ENCODE measurements around the gene KCNH1.

The KCNH1 gene

DNA sequence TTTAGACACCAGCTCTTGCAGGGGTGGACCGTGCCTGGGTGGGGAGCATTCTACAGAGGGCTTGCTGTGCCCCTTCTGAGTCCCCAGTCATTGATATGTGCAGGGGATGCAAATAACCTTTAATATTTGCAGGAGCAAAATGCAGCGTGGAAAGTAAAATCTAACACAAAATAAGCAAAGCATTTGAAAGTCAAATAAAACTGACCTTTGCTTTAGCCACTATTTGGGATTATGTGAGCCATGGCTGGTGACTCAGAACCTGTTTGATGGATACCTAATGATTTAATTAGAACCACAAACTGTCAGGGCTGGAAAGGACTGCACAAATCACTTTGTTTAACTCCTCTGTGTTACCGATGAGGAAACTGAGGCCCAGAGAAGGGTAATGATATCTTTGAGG, 427.7 kb downstream of the KCNH1 start:
- no peak for DNase-seq

- DNase-seq: no peak
These were observed 428.9 kb downstream of the KCNH1 start for GRCh38 chr1:210705086-210705485.

- DNase-seq: no peak
These were observed 430.4 kb downstream of the KCNH1 start for GRCh38 chr1:210703593-210703992.

- DNase-seq: no peak
These were observed 431.4 kb downstream of the KCNH1 start for GRCh38 chr1:210702506-210702905.

GRCh38 chr1:210700511-210700910, 433.4 kb downstream of the KCNH1 start:
- DNase-seq: no peak

DNA sequence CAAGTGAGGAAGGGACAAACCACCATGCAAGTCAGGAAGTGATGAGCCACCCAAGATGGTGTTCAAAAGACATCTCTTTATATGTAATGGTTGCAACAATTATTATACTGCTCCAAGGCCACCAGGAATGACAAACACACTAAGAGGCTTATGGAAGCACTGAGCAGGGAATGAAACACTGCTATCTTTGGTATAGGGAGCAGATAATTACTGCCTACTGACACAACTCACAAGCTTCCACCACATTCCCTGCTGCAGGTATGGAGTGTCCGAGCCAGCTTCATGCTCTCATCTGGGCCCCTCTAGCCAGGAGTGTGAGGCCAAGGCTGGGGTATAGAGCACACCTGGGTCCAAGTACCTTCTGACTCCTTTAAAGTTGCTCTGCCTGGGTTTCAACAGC, 433.9 kb downstream of the KCNH1 start:
- DNase-seq: no peak

DNA sequence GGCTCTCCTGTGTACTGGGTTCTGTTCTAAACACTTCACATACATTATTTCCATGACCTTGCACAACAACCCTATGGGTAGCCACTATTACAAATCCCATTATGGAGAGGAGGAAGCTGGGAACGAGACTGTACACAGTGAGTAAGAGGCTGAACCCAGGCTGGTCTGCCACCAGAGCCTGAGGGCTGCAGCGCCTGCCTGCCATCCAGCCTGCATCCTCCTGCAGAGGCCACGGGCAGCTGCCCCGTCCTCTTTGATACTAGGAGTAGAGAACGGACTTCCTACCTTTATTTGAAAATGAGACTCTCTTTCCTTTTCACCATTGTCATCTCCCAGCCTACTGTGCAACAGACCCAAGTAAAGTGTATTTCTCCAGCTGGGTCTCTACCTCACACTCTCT, 435.3 kb downstream of the KCNH1 start:
- no peak for DNase-seq

DNA sequence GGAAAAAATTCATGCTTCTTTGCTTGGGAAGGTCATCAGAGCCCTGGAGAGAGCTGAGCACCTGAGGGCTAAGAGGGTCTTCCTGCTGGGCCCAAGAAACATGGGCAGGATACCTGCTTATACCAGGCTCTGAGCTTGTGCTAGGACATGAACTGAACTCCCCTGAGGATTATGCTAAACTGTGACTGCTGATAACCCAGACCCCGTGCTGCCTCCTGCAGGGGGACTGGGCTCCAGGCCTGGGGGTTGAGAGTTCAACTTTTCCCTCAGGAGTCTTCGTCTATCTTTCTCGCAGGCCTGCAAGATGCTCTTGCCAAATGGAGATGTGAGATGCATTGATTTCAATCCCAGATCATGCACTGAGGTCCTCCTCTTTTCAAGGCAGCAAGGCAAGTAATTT, 436.8 kb downstream of the KCNH1 start:
- DNase-seq: no peak

DNA sequence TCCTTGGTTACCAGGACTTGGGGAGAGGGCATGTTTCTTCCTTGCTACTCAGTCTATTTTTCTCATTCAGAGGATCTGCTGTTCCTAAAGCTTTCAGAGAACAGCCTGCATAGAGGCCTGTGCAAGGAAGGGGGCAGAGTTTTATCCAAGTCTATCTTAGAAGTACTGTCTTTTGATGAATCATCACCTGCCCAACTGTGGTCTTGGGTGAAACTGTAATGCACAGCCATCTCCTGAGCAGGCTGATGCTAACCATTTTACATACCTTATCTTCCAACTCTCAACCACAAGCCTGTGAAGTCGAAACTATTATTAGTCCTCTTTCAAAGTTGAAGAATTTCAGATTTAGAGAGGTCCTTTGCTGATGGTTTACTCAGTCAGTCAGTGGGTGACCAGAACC, 437.2 kb downstream of the KCNH1 start:
- no peak for DNase-seq

- DNase-seq: no peak
These were observed 438.9 kb downstream of the KCNH1 start for GRCh38 chr1:210695026-210695425.

- no peak for DNase-seq
These were observed 441.2 kb downstream of the KCNH1 start for GRCh38 chr1:210692796-210693195.

DNA sequence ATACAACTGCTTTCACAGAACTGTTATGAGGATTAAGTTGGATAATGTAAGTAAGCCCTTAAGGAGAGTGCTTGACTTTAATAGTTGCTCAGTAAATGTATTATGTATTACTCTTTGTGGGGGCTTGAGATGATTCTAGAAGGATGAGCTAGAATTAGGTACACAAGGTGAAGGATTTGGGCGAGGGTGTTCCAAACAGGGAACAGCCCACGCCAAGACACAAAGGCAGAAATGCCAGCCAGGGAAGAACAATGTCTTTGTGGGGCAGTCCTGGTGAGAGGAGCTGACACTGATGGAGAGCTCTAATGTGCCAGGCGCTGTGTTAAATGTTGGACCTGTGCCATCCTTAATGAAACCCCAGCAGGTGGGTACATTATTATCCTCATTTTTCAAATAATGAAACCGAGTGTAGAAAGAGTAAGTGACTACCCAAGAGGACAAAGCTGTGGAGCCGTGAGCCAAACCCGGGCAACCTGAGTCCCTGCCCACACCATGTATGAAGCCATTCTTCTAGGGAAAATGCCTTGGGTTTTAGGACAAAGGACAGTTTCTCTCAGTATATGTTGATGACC, 442.8 kb downstream of the KCNH1 start:
- DNase-seq: no peak

DNA sequence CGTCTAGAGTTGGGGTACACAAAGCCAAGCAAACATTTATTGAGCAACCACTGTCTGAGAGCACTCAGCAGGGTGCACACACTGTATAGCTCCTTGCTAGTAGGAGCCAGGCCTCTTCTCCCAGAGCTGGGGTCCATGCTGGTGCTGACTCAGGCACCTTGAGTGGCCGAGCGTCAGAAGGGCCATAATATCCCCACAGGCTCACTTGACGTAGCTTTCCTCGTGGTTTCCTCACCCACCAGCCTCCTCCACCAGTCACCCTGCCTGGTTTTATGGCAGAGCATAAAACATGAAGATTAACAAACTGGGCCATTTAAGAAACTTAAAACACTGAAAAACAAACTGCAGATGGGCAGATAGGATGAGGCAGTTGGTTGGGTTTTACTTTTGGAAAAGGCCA, 443.7 kb downstream of the KCNH1 start:
- DNase-seq: no peak

DNA sequence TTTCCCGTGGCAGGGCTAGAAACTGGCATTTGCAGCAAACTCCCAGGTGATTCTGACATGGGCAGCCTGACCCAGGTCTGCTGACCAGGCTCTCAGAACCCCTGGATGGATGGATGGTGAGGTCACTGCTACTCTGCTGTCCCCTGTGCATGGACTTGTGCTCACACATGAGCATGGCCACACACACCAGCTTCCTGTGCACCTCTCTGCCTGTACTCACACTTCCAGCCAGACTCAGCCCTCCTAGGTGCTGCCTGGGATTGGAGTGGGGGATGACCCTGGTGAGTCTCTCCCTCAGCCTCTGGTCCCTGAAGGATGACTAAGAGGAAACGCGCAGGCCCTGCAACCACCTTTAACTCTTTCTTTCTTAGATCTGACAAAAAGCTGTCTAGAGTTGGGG, 444.1 kb downstream of the KCNH1 start:
- DNase-seq: no peak

DNA sequence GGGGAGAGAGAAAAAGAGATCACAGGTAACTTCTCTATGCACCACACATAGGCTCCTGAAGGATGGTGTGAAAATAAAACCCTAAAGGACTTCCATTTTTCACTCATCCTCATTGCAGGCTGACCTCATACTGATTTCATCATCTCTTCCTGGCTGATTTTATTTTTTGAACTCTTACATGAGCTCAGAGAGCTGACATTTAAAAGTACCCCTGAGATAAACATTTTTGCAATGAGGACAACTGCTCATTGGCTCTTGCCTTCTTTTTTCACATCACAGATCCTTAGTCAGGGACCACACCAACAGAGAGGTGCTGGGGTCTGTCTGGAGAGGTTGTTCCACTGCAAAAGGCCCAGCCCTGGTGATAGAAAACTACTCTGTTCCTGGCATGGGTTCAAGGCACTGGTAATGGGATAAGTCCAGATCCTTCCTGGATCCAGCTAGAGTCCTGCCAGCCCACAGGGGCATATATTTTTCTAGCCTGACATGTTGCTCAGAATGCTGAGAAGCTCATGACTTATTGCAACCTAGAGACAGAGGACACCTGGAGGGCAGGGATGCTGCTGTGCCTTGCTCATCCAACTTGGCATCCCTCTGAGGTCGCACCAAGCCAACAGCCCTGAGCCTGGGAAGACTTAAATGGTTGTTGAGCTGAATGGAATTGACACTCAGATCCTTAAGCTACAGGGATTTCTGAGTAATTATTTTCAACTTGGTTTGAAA, 445.3 kb downstream of the KCNH1 start:
- DNase-seq: no peak

- no peak for DNase-seq
These were observed 446.2 kb downstream of the KCNH1 start for GRCh38 chr1:210687582-210688279.

DNA sequence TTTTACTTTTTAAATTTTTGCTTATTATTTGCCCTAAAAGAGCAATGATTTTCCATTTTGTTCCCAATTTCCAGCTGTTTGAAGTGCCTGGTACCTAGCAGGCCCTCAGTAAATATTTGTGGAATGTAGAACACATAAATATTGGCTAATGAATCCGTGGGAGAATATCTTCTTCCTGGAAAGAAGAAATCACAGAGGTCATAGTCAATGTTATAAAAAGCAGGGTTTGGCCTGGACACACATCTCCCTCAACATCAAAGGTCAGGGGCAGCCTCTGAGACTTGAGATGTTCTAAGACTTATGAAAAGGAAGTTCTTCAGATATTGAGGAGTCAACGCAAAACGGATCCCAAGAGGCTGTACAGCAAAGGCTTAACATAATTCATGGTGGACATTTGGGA, 447.1 kb downstream of the KCNH1 start:
- DNase-seq: no peak

GRCh38 chr1:210685295-210685650, 448.7 kb downstream of the KCNH1 start:
- no peak for DNase-seq

- DNase-seq: no peak
These were observed 449.3 kb downstream of the KCNH1 start for GRCh38 chr1:210684466-210685294.

- no peak for DNase-seq
These were observed 450.4 kb downstream of the KCNH1 start for GRCh38 chr1:210683403-210684047.

GRCh38 chr1:210681158-210681557, 452.8 kb downstream of the KCNH1 start:
- no peak for DNase-seq

GRCh38 chr1:210678306-210678705, 455.6 kb downstream of the KCNH1 start:
- no peak for DNase-seq

- DNase-seq: no peak
These were observed 456.4 kb downstream of the KCNH1 start for GRCh38 chr1:210677533-210677932.
